Mesothelial cell of epicardium (in vitro differentiated cells): Measurements from ENCODE around the gene EXTL2. TPM values are rescaled to one million over a fixed set of nuclear protein-coding genes. Genes with fewer than 3 reads are reported as not detected.
"Not testable (repeated sequence)": the region's sequence is repeated elsewhere in the genome, so short reads cannot be mapped to it uniquely, and the experiment has no call there.

Experiments used
- DNase-seq, 2 experiments: peaks; one replicate each; pipeline ENCODE4 v3.0.0; 2021; ENCODE audit warnings: low spot score in 2 of 2; ENCODE audit not compliant: unreplicated experiment in 2 of 2
- H3K27ac Mint-ChIP-seq: 2 replicates; pipeline ENCODE4 v1.8.0; 2021; ENCODE audit warnings: mixed read lengths
- H3K27me3 Mint-ChIP-seq: 2 replicates; pipeline ENCODE4 v1.8.0; 2021; ENCODE audit warnings: low read depth, mixed read lengths
- H3K36me3 Mint-ChIP-seq: 2 replicates; pipeline ENCODE4 v1.8.0; 2021; ENCODE audit warnings: mixed read lengths
- H3K4me1 Mint-ChIP-seq: 2 replicates; pipeline ENCODE4 v1.8.0; 2021; ENCODE audit warnings: mixed read lengths
- H3K4me3 Mint-ChIP-seq: 2 replicates; pipeline ENCODE4 v1.8.0; 2021; ENCODE audit warnings: mild to moderate bottlenecking, moderate library complexity, mixed read lengths
- H3K9me3 Mint-ChIP-seq: 2 replicates; pipeline ENCODE4 v1.8.0; 2021; ENCODE audit warnings: mixed read lengths
- total RNA-seq: library from RNA; stranded (reverse); gene quantifications from 3 replicates; pipeline ENCODE4 v1.2.1, GENCODE V29; 2021
- TF ChIP-seq, protein P1 (sequence below): fragments of 200-600 bp; sonication (generic); IDR thresholded peaks from one replicate; pipeline ENCODE4 v1.5.0; 2021; ENCODE audit warnings: antibody characterized with exemption; ENCODE audit not compliant: unreplicated experiment

Gene EXTL2
- total RNA-seq, 1 donor from 2014 or later, result 52.0 TPM

DNA sequence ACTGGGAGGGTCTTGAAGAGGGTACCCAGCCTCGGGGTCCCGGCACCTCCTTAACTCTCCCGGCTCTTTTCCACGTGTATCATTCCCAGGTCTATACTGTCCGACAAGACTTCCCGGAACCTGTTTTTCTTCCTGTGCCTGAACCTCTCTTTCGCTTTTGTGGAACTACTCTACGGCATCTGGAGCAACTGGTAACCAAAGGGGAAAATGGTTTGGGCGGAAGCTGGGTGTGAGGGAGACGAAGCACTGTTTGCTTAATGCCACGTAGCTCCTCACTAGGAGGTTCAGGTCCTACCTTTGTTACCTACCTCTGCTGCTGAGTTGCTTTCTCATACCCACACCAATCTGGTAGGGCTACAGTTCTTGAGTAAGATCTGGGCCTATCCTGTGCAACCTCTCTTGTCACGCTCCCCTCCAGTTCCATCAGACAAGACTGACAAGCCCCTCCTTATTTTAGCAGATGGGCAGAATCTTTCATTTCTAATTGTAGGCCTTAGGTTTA lies 1.9 kb upstream of the EXTL2 start:
- Mint-ChIP-seq H3K36me3 (peaks cover 15% of the 10 kb centered on the region), H3K4me1 (peaks cover 38% of the 10 kb centered on the region), H3K4me3 (peak overlapping the region; percentile 99), H3K27me3 (no peaks in the 10 kb centered on the region), H3K27ac (peak overlapping the region; percentile 98), H3K9me3 (no peaks in the 10 kb centered on the region)
- TF ChIP-seq, protein P1, sequence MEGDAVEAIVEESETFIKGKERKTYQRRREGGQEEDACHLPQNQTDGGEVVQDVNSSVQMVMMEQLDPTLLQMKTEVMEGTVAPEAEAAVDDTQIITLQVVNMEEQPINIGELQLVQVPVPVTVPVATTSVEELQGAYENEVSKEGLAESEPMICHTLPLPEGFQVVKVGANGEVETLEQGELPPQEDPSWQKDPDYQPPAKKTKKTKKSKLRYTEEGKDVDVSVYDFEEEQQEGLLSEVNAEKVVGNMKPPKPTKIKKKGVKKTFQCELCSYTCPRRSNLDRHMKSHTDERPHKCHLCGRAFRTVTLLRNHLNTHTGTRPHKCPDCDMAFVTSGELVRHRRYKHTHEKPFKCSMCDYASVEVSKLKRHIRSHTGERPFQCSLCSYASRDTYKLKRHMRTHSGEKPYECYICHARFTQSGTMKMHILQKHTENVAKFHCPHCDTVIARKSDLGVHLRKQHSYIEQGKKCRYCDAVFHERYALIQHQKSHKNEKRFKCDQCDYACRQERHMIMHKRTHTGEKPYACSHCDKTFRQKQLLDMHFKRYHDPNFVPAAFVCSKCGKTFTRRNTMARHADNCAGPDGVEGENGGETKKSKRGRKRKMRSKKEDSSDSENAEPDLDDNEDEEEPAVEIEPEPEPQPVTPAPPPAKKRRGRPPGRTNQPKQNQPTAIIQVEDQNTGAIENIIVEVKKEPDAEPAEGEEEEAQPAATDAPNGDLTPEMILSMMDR, result no peak
- DNase-seq, result peak in 1 of 2 experiments; percentile 42

DNA sequence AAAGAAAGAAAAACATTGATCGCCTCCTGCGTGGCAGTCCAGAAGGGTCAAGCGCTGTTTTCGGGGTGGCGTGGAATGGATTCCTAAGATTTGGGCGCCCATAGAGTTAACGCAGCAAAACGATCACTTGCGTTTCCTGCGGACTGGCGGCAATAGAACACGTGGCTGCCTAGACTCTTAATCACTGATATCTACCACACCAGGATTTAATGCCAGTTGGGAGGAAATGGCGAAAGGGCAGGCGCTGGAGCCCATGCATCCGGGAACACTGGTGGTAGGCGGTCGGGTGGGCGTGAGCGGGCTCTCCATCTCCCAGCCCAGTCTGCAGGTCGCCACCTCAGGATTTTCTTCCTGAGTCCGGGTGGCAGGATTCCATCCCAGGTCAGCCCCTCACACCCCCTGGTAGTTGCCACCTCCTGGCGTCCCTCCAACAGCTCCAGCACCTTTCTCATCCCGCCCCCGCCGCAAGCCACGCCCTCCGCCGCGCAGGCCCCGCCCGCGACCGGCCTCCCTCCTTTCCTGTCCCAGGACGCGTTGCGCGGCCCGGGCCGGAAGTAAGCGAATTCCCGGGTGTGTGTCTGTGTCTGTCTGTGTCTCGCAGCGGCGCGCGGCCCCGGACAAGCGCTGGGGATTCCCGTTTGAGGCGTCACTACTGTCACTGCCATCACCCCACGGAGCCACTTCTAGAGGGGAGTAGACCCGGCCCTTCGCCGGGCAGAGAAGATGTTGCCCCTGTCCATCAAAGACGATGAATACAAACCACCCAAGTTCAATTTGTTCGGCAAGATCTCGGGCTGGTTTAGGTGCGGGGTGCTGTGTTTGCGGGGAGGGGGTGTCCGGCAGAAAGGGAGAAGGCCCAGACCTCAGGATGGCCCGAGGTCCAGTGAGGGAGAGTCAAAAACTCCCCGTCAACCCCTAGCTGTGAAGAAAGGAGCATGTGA lies 1.2 kb upstream of the EXTL2 start, which contains the start of gene SLC30A7:
TSS of gene SLC30A7 (plus strand) at position 551 of the 941 bp plus-strand sequence. CDS start at position 724, 173 bp downstream.
- H3K27ac Mint-ChIP-seq, result peak within 1 kb of the TSS; percentile 98
- peaks cover 6% of the 10 kb centered on the region for H3K9me3 Mint-ChIP-seq
- H3K4me1 Mint-ChIP-seq, result peaks cover 38% of the 10 kb centered on the region
- DNase-seq, result peak; percentile 85 to 97
- peak within 1 kb of the TSS; percentile 99 for H3K4me3 Mint-ChIP-seq
- TF ChIP-seq, protein P1, result no peak
- peaks cover 20% of the 10 kb centered on the region for H3K36me3 Mint-ChIP-seq
- no peaks in the 10 kb centered on the region for H3K27me3 Mint-ChIP-seq

DNA sequence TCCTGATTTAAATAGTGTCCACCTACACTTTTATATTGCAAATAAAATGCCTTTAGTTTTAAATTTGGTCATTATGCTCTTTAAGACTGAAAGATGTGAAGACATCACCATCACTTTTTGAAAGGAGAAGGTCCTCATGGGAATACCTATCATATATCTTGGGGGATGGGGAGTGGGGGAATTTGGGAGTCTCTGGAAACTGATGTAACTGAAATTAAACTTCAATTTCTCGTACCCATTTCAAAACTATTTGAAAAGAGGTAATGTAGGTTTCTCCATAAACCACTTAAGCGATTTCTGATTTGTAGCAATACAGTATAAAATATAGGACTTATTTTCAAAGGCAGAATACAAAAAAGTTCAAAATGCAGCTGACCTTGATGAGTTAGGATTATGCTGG lies 924 bp downstream of the EXTL2 start:
- H3K9me3 Mint-ChIP-seq, result peaks cover 18% of the 10 kb centered on the region
- H3K4me3 Mint-ChIP-seq, result peak overlapping the region; percentile 99
- H3K4me1 Mint-ChIP-seq, result peaks cover 38% of the 10 kb centered on the region
- DNase-seq, result no peak
- peaks cover 34% of the 10 kb centered on the region for H3K36me3 Mint-ChIP-seq
- TF ChIP-seq, protein P1, result no peak
- peak overlapping the region; percentile 82 for H3K27ac Mint-ChIP-seq
- no peaks in the 10 kb centered on the region for H3K27me3 Mint-ChIP-seq

- H3K4me3 Mint-ChIP-seq, result peak overlapping the region; percentile 99
- H3K27me3 Mint-ChIP-seq, result no peaks in the 10 kb centered on the region
- H3K36me3 Mint-ChIP-seq, result peaks cover 43% of the 10 kb centered on the region
Measured at GRCh38 chr1:100892554-100892953, 2.1 kb downstream of the EXTL2 start.

GRCh38 chr1:100891380-100891779 lies 3.3 kb downstream of the EXTL2 start:
- Mint-ChIP-seq H3K27me3 (no peaks in the 10 kb centered on the region), H3K27ac (no peak overlapping the region), H3K4me3 (no peak overlapping the region), H3K9me3 (peaks cover 24% of the 10 kb centered on the region), H3K4me1 (peaks cover 22% of the 10 kb centered on the region), H3K36me3 (peaks cover 48% of the 10 kb centered on the region)
- TF ChIP-seq, protein P1, result no peak
- no peak for DNase-seq

More at GRCh38 chr1:100892554-100892953, 2.1 kb downstream of the EXTL2 start:
- TF ChIP-seq, protein P1, result no peak
- no peak for DNase-seq
- H3K9me3 Mint-ChIP-seq, result peaks cover 24% of the 10 kb centered on the region
- H3K4me1 Mint-ChIP-seq, result peaks cover 32% of the 10 kb centered on the region
- no peak overlapping the region for H3K27ac Mint-ChIP-seq

- H3K36me3 Mint-ChIP-seq, result peaks cover 52% of the 10 kb centered on the region
- not testable (repeated sequence) for H3K4me3 Mint-ChIP-seq
Measured at GRCh38 chr1:100889869-100890482, 4.7 kb downstream of the EXTL2 start.

DNA sequence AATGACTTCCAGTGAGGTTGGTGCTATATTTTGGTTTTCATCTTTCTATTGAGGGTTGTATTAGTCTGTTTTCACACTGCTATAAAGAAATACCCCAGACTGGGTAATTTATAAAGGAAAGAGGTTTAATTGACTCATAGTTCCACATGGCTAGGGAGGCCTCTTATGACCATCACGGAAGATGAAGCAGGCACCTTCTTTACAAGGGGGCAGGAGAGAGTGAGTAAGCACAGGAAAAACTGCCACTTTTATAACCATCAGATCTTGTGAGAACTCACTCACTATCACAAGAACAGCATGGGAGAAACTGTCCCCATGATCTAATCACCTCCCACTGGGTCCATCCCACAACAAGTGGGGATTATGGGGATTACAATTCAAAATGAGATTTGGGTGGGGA lies 5.6 kb downstream of the EXTL2 start:
- not testable (repeated sequence) for H3K27ac Mint-ChIP-seq, DNase-seq, H3K4me3 Mint-ChIP-seq, H3K27me3 Mint-ChIP-seq
- H3K9me3 Mint-ChIP-seq, result peaks cover 24% of the 10 kb centered on the region
- H3K36me3 Mint-ChIP-seq, result peaks cover 52% of the 10 kb centered on the region
- peaks cover 25% of the 10 kb centered on the region for H3K4me1 Mint-ChIP-seq

More at GRCh38 chr1:100889869-100890482, 4.7 kb downstream of the EXTL2 start:
- not testable (repeated sequence) for DNase-seq, H3K27me3 Mint-ChIP-seq, H3K27ac Mint-ChIP-seq
- H3K9me3 Mint-ChIP-seq, result peaks cover 24% of the 10 kb centered on the region
- peaks cover 20% of the 10 kb centered on the region for H3K4me1 Mint-ChIP-seq
